ENCODE measurements around the gene EPHX1.

The EPHX1 gene

DNA sequence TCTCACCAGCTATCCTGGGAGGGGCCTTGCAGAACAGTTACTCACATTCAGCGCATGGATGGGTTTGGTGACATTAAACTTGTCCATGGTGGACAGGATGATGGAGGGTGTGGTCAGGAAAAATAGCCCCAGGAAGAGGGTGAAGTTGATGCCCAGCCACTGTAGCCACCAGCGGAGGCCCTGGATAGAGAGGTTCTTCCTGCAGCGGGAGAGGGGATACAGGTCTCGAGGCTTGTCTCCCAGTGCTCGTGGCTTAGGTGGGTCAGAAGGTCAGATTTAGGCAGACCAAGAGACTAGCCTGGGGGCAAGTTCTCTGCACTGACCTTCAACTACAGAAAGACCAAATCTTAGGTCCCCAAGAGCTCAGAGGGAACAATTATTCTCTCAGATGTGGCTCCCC lies 49.2 kb downstream of the EPHX1 start:
- in situ Hi-C loops (cut with HindIII; ENCODE audit: low sequenced_read_pairs), result no loop called here

DNA sequence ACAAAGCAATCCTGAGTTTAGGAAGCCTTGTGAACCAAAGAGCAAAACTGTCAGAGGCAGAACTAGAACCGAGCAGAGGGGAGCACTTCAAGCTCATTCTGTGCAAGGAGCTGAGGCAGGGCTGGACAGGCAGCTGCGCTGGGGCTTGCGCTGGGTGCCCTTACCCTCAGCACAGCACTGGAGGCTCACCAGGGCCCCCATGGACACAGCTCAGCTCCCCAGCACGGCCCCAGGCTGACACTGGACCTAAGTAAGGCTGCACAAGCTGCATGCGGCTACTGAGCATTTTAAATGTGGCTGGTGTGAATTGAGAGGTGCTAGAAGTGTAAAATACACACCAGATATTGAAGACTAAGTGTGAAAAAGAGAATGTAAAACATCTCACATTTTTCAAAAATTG lies 50.2 kb downstream of the EPHX1 start:
- in situ Hi-C loops (cut with HindIII; ENCODE audit: low sequenced_read_pairs), result no loop called here

GRCh38 chr1:225860876-225861441 lies 51.0 kb downstream of the EPHX1 start:
- in situ Hi-C loops (cut with HindIII; ENCODE audit: low sequenced_read_pairs), result no loop called here

DNA sequence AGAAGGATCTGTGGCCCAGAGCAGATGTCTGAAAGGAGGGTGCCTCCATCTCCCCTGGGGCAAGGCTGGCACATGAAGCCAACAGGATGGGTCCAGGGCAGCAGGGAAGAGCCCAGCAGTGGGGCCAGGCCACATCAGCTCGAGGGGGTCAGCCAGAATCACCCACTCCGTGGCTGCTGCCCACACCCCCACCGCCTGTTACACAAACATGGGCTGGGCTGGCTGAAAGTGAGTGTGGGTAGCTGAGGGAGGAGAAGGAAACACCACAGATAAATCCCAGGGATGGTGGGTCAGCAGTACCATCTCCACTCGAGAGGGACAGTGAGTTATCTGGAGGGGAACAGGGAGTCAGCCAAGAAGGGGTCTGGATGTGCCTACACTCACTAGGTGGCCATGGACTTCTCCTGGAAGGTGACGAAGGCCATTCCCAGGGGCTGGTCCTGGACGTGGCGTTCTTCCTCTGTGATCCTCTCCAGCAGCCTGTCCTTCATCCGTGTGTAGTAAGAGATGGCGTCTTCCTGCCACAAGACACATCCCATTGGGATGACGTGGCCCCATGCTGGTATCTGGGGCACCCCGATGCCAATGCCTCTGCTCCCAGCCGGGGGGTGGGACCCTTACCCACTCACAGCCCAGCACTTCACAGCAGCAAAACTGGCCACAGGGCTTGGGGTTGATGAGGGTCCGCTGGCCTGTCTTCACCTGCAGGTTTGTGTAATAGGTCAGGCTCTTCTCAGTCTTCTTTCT lies 52.1 kb downstream of the EPHX1 start:
- in situ Hi-C loops (cut with HindIII; ENCODE audit: low sequenced_read_pairs), result no loop called here

- in situ Hi-C loops (cut with HindIII; ENCODE audit: low sequenced_read_pairs), result no loop called here
Observed at GRCh38 chr1:225862581-225862950, 52.6 kb downstream of the EPHX1 start.

GRCh38 chr1:225863167-225863566 lies 53.2 kb downstream of the EPHX1 start:
- in situ Hi-C loops (cut with HindIII; ENCODE audit: low sequenced_read_pairs), result no loop called here

GRCh38 chr1:225865514-225865913 lies 55.6 kb downstream of the EPHX1 start:
- in situ Hi-C loops (cut with HindIII; ENCODE audit: low sequenced_read_pairs), result no loop called here

DNA sequence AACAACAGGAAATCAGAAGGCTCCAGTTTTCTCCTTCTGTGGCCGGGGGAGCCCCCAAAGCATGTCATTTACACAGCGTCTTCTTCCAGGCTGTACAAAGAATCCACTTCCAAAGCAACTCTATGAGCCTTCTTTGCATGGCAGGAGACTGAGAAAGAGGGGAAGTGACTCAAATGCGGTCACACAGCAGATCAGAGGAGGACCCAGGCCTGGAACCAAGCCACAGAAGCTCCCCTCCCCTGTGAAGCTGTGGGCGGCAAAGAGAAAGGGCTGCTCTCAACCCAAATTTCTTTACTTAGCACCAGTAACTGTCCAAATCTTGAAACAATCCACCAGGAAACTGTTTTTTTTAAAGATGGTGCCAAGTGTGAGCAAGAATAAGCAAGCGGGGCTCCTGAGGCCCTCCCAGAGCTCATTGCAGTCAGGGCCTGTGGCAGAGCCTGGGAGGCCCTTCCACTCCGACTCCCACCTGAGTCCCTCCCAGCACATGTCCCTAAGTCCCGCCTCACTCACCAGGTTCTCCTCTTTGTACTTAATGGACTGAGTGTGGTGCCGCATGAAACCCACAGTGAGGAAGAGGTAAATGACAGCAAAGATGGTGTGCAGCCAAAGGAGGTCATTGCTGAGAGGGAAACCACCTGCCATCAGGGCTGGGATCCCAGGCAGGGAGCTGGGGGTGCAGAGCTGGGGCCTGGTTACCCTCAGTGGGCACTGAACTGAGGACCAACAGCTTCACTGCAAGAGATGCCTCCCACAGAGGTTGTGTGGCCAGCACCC lies 56.3 kb downstream of the EPHX1 start:
- in situ Hi-C loops (cut with HindIII; ENCODE audit: low sequenced_read_pairs), result no loop called here

- in situ Hi-C loops (cut with HindIII; ENCODE audit: low sequenced_read_pairs), result no loop called here
Observed at GRCh38 chr1:225866981-225867380, 57.1 kb downstream of the EPHX1 start.

DNA sequence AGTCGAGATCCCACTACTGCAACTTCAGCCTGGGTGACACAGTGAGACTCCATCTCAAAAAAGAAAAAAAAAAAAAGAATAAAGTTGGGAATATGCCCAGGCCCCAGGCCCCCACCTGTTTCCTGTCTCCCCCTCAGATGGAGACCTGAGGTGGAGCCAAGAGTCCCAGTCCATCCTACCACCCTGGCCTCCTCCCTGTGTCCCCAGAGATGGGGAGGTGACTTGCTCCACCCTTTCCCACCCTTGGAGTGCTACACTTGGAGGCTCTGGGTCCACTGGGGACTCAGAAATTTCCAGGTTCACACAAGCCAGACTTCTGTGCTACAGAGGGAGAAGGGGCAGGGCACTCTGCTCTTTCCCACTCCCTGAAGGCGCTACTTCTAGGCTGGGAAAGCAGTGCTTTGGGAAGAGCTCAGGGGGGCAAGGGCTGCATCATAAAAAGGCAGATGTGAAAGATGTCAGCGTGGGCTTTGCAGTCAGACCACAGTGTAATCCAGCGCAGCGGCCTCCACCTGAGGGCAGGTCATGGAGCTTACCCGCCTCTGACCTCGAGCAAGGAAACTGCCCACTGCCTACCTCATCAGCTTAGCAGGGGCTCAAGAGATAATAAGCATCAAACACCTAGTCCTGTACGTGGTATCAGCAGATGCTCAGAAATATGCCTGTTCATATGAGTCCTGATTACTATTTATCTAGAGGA lies 58.9 kb downstream of the EPHX1 start:
- in situ Hi-C loops (cut with HindIII; ENCODE audit: low sequenced_read_pairs), result no loop called here

- in situ Hi-C loops (cut with HindIII; ENCODE audit: low sequenced_read_pairs), result no loop called here
Observed at GRCh38 chr1:225870911-225871310, 61.0 kb downstream of the EPHX1 start.

DNA sequence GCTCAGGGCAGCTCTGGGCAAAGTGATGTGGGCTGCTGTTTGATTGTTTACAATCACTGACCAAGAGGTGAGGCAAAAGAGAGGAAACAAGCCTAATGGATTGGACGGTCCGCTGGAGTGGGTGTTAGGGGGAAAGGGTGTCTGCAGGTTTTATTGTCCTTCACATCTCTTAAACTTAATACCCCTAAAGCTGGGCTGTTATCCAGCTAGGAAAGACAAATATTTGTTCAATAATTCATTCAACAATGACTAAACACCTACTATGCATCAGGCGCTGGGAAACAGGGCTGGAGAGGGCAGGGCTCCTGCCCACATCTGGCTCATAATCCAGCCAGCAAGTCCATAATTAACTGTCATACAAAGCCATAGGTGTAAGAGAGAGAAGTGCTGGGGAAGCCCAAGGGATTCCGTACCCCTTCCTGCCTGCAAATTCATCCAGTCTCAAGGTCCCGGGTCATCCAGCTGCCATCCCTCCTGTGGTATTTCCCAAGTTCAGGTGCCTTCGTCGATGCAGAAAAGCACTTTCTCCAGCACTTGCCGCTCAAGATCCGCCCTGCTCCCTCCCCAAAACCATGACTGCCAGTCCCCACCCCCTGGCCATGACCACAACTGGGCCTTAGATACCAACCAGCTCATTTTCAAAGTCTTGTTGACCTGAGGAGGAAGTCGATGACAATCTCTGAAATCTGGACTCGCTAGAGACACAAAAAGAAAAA lies 61.6 kb downstream of the EPHX1 start:
- in situ Hi-C loops (cut with HindIII; ENCODE audit: low sequenced_read_pairs), result no loop called here

DNA sequence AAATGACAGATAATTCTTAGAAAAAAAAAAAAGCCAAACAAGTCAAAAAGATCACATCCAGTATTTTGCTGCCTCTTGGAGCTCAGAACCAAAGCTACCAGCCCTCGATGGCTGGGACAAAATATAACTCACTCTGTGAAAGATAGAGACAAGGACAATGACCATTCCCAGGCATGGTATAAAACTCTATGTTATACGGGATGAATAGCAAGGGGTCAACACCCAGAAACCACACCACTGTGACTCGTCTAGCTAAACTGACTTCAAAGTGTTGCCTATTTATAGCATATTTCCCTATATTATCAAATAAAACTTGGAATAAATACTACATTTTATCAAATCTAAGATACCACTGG lies 62.1 kb downstream of the EPHX1 start:
- in situ Hi-C loops (cut with HindIII; ENCODE audit: low sequenced_read_pairs), result no loop called here

DNA sequence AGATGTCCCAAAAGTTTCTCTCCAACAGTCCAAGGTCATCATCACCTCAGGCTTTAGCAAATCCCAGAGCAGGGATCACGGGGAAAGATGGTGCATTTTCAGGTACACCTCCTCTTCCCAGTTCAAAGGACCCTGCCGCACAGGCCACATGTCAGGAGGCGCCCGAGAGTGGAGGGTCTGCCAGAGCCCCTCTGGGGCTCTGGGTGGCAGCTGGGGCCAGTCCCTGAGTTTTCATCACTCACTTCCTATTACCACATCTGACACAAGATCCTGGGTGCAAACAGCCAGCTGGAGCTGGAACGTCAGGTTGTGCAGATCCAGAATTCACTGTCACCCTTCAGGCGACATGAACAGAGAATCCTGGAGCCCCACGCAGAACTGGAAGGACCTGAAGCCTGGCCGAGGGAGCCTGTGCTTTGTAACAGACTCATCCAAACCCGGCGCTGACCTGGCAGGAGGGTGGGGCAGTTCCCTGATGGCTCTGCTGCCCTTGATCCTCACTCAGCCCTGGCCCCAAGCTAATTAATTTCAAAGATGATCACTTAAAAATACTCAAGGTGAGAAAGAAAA lies 63.4 kb downstream of the EPHX1 start:
- in situ Hi-C loops (cut with HindIII; ENCODE audit: low sequenced_read_pairs), result no loop called here

DNA sequence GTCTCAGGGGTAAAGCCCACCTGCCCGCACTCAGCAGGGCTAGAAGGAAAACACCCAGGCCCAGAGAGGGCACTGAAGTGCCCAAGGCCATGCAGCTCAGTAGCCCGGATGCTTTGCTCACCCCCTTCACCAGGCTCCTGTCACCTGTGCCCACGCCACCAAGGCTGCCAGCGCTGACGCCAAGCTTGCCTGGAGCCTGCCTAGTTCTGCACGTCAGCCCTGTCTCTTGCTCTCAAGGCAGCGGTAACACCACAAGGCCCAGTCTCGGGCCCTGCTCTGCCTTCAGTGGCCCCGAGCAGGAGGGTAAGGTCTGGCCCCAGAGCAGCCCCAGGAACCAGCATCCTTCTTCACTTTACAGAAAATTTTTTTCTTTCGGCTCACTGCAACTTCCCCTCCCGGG lies 64.5 kb downstream of the EPHX1 start:
- in situ Hi-C loops (cut with HindIII; ENCODE audit: low sequenced_read_pairs), result no loop called here

GRCh38 chr1:225875044-225875815 lies 65.3 kb downstream of the EPHX1 start:
- in situ Hi-C loops (cut with HindIII; ENCODE audit: low sequenced_read_pairs), result no loop called here

GRCh38 chr1:225876900-225877510 lies 67.1 kb downstream of the EPHX1 start:
- in situ Hi-C loops (cut with HindIII; ENCODE audit: low sequenced_read_pairs), result no loop called here

GRCh38 chr1:225877580-225877979 lies 67.7 kb downstream of the EPHX1 start:
- in situ Hi-C loops (cut with HindIII; ENCODE audit: low sequenced_read_pairs), result no loop called here

- in situ Hi-C loops (cut with HindIII; ENCODE audit: low sequenced_read_pairs), result no loop called here
Observed at GRCh38 chr1:225878282-225878681, 68.4 kb downstream of the EPHX1 start.

All from DLD1 (cell line).